BLaER1 (cell line): Measurements from ENCODE around the gene SLC6A1.

Source experiments
- H3K27ac ChIP-seq: shearing (Covaris generic); formaldehyde crosslinking; 2 replicates; pipeline ENCODE4 v1.8.1; 2022
- H3K27me3 ChIP-seq: shearing (Covaris generic); formaldehyde crosslinking; 2 replicates; pipeline ENCODE4 v1.8.1; 2022
- H3K36me3 ChIP-seq: shearing (Covaris generic); formaldehyde crosslinking; 2 replicates; pipeline ENCODE4 v1.8.1; 2022
- H3K4me1 ChIP-seq: shearing (Covaris generic); formaldehyde crosslinking; 2 replicates; pipeline ENCODE4 v1.8.1; 2022
- H3K4me2 ChIP-seq: shearing (Covaris generic); formaldehyde crosslinking; 2 replicates; pipeline ENCODE4 v1.8.1; 2022
- H3K4me3 ChIP-seq: shearing (Covaris generic); formaldehyde crosslinking; 2 replicates; pipeline ENCODE4 v1.8.1; 2022
- H3K9ac ChIP-seq: shearing (Covaris generic); formaldehyde crosslinking; 2 replicates; pipeline ENCODE4 v1.8.1; 2022
- H3K9me3 ChIP-seq: shearing (Covaris generic); formaldehyde crosslinking; 2 replicates; pipeline ENCODE4 v1.8.1; 2022
- H4K20me1 ChIP-seq: shearing (Covaris generic); formaldehyde crosslinking; 2 replicates; pipeline ENCODE4 v1.8.1; 2022
- Cebpa-rat ChIP-seq: shearing (Covaris generic); IDR thresholded peaks from 2 replicates; pipeline ENCODE4 v1.8.1; 2022

Gene SLC6A1

GRCh38 chr3:10978956-10979355, 13.6 kb upstream of the SLC6A1 start:
- Histone ChIP-seq H3K4me3 (no peak overlapping the region), H4K20me1 (no peaks in the 10 kb centered on the region), H3K4me2 (no peak overlapping the region), H3K4me1 (peaks cover 9% of the 10 kb centered on the region), H3K27me3 (no peaks in the 10 kb centered on the region), H3K9ac (no peak overlapping the region), H3K36me3 (no peaks in the 10 kb centered on the region), H3K9me3 (no peaks in the 10 kb centered on the region), H3K27ac (no peak overlapping the region)
- no peak for TF ChIP-seq Cebpa-rat

DNA sequence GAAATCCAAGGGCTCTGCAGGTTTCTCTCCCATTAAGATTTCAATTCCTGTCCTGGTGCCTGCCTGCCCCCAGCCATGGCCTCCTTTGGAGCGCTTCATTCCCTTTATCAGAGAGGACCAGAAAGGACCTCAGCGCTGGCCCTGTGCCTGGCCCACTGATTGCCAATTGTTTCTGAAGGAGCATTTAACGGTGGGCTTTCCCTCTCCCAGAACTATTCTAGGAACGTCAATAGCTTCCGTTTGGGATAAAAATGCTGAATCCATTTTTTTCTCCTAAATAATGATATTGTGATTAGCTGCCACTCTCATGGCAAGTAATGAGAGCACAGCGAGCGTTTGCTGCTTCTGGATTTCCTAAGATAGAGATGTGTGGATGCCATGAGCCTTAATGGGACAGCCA, 12.2 kb upstream of the SLC6A1 start:
- H4K20me1 ChIP-seq: no peaks in the 10 kb centered on the region
- no peak overlapping the region for H3K4me2 ChIP-seq
- TF ChIP-seq Cebpa-rat: no peak
- peaks cover 9% of the 10 kb centered on the region for H3K4me1 ChIP-seq
- no peaks in the 10 kb centered on the region for H3K27me3 ChIP-seq
- H3K9ac ChIP-seq: no peak overlapping the region
- H3K9me3 ChIP-seq: no peaks in the 10 kb centered on the region
- H3K27ac ChIP-seq: no peak overlapping the region
- H3K4me3 ChIP-seq: no peak overlapping the region
- H3K36me3 ChIP-seq: no peaks in the 10 kb centered on the region

- no peak overlapping the region for H3K4me3 ChIP-seq
- H4K20me1 ChIP-seq: no peaks in the 10 kb centered on the region
- H3K36me3 ChIP-seq: no peaks in the 10 kb centered on the region
- no peaks in the 10 kb centered on the region for H3K9me3 ChIP-seq
- no peaks in the 10 kb centered on the region for H3K27me3 ChIP-seq
- H3K27ac ChIP-seq: no peak overlapping the region
- TF ChIP-seq Cebpa-rat: no peak
- H3K4me2 ChIP-seq: no peak overlapping the region
- H3K9ac ChIP-seq: no peak overlapping the region
- peaks cover 9% of the 10 kb centered on the region for H3K4me1 ChIP-seq
Observed at GRCh38 chr3:10981031-10981430, 11.5 kb upstream of the SLC6A1 start.

- TF ChIP-seq Cebpa-rat: no peak
- Histone ChIP-seq H3K36me3 (no peaks in the 10 kb centered on the region), H3K4me1 (peaks cover 9% of the 10 kb centered on the region), H3K4me3 (no peak overlapping the region), H3K27me3 (no peaks in the 10 kb centered on the region), H3K27ac (no peak overlapping the region), H3K4me2 (no peak overlapping the region), H4K20me1 (no peaks in the 10 kb centered on the region), H3K9ac (no peak overlapping the region), H3K9me3 (no peaks in the 10 kb centered on the region)
Observed at GRCh38 chr3:10981961-10982360, 10.6 kb upstream of the SLC6A1 start.

DNA sequence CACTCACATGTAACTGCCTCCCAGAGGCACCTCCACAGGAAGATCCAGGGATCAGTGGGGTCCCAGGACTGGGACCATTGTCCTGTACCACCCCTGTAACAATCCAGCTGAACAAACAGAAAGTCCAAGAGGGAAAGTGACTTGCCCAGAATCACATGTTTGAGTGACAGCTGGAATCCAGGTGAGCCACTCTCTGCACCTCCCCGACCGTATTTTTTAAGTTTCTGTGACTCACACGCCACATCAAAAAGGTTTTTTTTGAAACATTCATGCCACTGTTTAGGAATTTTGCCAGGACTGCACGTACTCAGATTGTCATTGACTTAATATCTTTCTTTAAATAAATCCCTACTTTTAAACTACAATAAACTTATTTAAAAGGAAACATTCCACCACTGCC, 9.8 kb upstream of the SLC6A1 start:
- Histone ChIP-seq H3K4me2 (no peak overlapping the region), H3K9me3 (no peaks in the 10 kb centered on the region), H4K20me1 (no peaks in the 10 kb centered on the region), H3K9ac (no peak overlapping the region), H3K4me1 (peaks cover 6% of the 10 kb centered on the region), H3K27me3 (no peaks in the 10 kb centered on the region), H3K27ac (no peak overlapping the region), H3K36me3 (no peaks in the 10 kb centered on the region), H3K4me3 (no peak overlapping the region)
- TF ChIP-seq Cebpa-rat: no peak

DNA sequence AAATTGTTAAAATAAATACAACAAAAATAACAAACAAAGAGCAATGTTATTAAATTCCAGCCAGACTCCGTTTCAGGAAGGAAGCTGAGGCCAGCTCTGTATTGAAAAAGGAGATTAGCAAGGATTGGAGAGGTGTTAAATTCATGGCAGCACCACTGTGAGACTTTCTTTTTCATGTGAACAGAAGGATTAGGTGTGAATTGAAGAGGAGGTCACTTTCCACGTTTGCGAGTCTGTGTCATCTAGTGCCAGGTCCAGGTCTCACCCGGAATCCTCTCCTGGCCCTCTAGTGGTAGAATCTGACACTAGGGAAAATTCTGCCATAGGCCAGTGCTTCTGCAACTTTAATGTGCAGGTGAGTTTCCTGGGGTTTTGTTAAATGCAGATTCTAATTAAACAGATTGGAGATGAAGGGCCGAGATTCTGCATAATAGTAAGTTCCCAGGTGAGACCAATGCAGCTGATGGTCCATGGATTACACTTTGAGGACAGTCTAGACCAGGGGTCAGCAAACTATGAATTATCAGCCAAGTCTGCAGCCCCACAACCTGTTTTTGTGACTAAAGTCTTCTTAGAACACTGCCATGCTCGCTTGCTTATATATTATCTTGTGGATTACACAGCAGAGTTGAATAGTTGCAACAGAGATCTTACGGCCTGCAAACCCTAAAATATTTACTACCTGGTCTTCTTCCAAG, 9.2 kb upstream of the SLC6A1 start:
- no peak overlapping the region for H3K27ac ChIP-seq
- TF ChIP-seq Cebpa-rat: no peak
- no peak overlapping the region for H3K4me3 ChIP-seq
- H3K4me1 ChIP-seq: peaks cover under 1% of the 10 kb centered on the region
- no peaks in the 10 kb centered on the region for H3K36me3 ChIP-seq
- no peaks in the 10 kb centered on the region for H4K20me1 ChIP-seq
- H3K9ac ChIP-seq: no peak overlapping the region
- H3K9me3 ChIP-seq: no peaks in the 10 kb centered on the region
- H3K4me2 ChIP-seq: no peak overlapping the region
- no peaks in the 10 kb centered on the region for H3K27me3 ChIP-seq

DNA sequence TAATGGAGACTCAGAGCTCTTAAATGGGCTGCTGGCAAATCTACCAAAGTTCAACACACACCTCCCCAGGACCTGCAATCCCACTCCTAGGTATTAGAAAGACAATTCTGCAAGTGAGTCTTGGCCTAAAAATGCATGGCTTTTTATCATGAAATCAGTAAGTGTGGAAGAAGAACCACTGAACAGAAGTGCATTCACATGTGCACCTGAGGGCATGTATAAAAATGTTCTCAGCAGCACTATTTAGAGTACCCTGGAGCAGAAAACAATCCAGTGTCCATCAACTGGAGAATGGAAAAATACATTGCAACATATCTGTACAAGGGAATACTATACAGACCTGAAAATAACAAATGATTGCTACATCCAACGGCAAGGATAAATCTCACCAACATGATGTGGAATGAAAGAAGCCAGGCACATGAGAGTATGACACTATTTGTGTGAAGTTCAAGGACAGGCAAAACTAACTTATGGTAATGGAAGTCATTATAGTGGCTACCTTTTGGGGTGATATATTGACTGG, 8.1 kb upstream of the SLC6A1 start:
- Histone ChIP-seq H3K9ac (no peak overlapping the region), H3K27ac (no peak overlapping the region), H3K4me3 (no peak overlapping the region), H3K4me2 (no peak overlapping the region), H4K20me1 (no peaks in the 10 kb centered on the region), H3K36me3 (no peaks in the 10 kb centered on the region), H3K9me3 (no peaks in the 10 kb centered on the region), H3K4me1 (no peaks in the 10 kb centered on the region), H3K27me3 (no peaks in the 10 kb centered on the region)
- TF ChIP-seq Cebpa-rat: no peak

DNA sequence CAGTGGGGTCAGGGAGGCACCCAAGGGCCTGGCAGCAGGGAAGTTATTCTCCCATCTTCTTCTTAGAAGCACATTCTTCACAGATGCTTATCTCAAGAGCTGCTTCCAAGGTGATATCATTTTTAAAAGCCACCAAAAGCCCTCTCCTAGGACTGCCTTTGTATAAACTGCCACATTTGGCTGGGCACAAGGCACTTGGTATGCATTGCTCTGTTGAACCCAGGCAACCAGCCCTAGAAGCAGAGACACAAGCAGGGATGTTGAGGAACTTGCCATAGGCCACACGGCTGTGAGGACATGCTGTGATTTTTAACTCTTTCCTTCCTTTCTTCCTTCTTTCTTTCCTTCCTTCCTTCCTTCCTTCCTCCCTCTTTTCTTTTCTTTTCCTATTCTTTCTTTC, 7.4 kb upstream of the SLC6A1 start:
- TF ChIP-seq Cebpa-rat: no peak
- no peak overlapping the region for H3K9ac ChIP-seq
- H3K27me3 ChIP-seq: no peaks in the 10 kb centered on the region
- H3K36me3 ChIP-seq: no peaks in the 10 kb centered on the region
- no peak overlapping the region for H3K4me2 ChIP-seq
- no peaks in the 10 kb centered on the region for H3K4me1 ChIP-seq
- H3K27ac ChIP-seq: no peak overlapping the region
- no peak overlapping the region for H3K4me3 ChIP-seq
- no peaks in the 10 kb centered on the region for H4K20me1 ChIP-seq
- H3K9me3 ChIP-seq: no peaks in the 10 kb centered on the region

DNA sequence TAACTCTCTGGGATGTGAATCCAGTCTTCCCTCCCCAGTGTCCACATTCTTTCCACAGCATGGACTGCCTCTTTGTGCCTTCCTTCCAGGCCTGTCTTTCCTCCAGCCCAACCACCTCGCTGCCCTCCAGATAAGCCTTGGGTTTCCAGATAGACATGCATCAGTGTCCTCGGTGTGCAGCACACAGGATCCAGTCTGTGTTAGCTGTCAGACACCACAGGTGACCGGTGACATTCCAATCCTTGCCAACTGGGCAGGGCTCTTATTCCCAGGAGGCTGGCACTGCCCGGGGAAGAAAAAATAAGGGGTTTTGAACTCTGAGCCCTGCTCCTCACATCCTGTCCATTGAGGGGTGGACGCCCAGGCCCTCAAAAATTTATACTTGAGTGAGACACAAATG, 6.0 kb upstream of the SLC6A1 start:
- peaks cover 11% of the 10 kb centered on the region for H3K27me3 ChIP-seq
- no peak overlapping the region for H3K4me3 ChIP-seq
- no peaks in the 10 kb centered on the region for H4K20me1 ChIP-seq
- H3K4me2 ChIP-seq: no peak overlapping the region
- H3K9me3 ChIP-seq: no peaks in the 10 kb centered on the region
- H3K36me3 ChIP-seq: no peaks in the 10 kb centered on the region
- TF ChIP-seq Cebpa-rat: no peak
- H3K9ac ChIP-seq: no peak overlapping the region
- no peak overlapping the region for H3K27ac ChIP-seq
- H3K4me1 ChIP-seq: no peaks in the 10 kb centered on the region

- Histone ChIP-seq H3K9ac (no peak overlapping the region), H3K4me3 (no peak overlapping the region), H3K4me1 (peaks cover 7% of the 10 kb centered on the region; the same call in 1 of the 2 replicates), H3K27me3 (peaks cover 24% of the 10 kb centered on the region), H3K9me3 (no peaks in the 10 kb centered on the region), H3K4me2 (no peak overlapping the region), H3K36me3 (no peaks in the 10 kb centered on the region), H3K27ac (no peak overlapping the region), H4K20me1 (peaks cover 5% of the 10 kb centered on the region; the same call in 1 of the 2 replicates)
- no peak for TF ChIP-seq Cebpa-rat
Observed at GRCh38 chr3:10988001-10988665, 4.4 kb upstream of the SLC6A1 start.
